Astrocyte (in vitro differentiated cells and primary cell): ENCODE measurements around the gene TWIST2. TPM values are rescaled to one million over a fixed set of nuclear protein-coding genes. Genes with fewer than 3 reads are reported as not detected.
A peak's percentile ranks its signal among the peaks of the same experiment; 100 is the strongest.

ENCODE experiments used
- DNase-seq: peaks from one replicate; pipeline ENCODE4 v3.0.0-alpha.2; 2010; ENCODE audit warnings: low read depth
- FAIRE-seq: peaks from 2 replicates; lab custom pipeline; 2011; peaks lifted over from hg19 to GRCh38; lab: Jason Lieb, UNC
- H2AFZ ChIP-seq: 2 replicates; pipeline ENCODE4 v1.6.0; 2012; ENCODE audit warnings: low read depth, low read length, inconsistent platforms
- H3K27ac ChIP-seq: 2 replicates; pipeline ENCODE4 v1.5.1; 2011; ENCODE audit warnings: low read depth, low read length, inconsistent platforms
- H3K27me3 ChIP-seq: 2 replicates; pipeline ENCODE4 v1.6.0; 2011; ENCODE audit warnings: low read length, inconsistent platforms; ENCODE audit not compliant: insufficient read depth
- H3K36me3 ChIP-seq: 2 replicates; pipeline ENCODE4 v1.5.1; 2011; ENCODE audit warnings: low read length, inconsistent platforms; ENCODE audit not compliant: insufficient read depth
- H3K4me1 ChIP-seq: 2 replicates; pipeline ENCODE4 v1.5.1; 2011; ENCODE audit warnings: low read length, inconsistent platforms; ENCODE audit not compliant: insufficient read depth
- H3K4me2 ChIP-seq: 2 replicates; pipeline ENCODE4 v1.6.0; 2012; ENCODE audit warnings: low read length, inconsistent platforms
- H3K4me3 ChIP-seq: 2 replicates; pipeline ENCODE4 v1.5.1; 2011; ENCODE audit warnings: low read depth, mild to moderate bottlenecking, low read length, inconsistent platforms; ENCODE audit not compliant: insufficient read depth
- H3K79me2 ChIP-seq: 2 replicates; pipeline ENCODE4 v1.6.0; 2012; ENCODE audit warnings: mild to moderate bottlenecking, low read length, inconsistent platforms; ENCODE audit not compliant: insufficient read depth
- H3K9ac ChIP-seq: 2 replicates; pipeline ENCODE4 v1.6.0; 2012; ENCODE audit warnings: mild to moderate bottlenecking, low read length, inconsistent platforms
- H3K9me3 ChIP-seq: 2 replicates; pipeline ENCODE4 v1.5.1; 2012; ENCODE audit warnings: low read depth, mild to moderate bottlenecking, low read length, inconsistent platforms; ENCODE audit not compliant: insufficient read depth
- H4K20me1 ChIP-seq: 2 replicates; pipeline ENCODE4 v1.6.0; 2012; ENCODE audit warnings: low read length, inconsistent platforms; ENCODE audit not compliant: insufficient read depth
- H3K27ac Mint-ChIP-seq: one replicate; pipeline ENCODE4 v1.8.0; 2021; ENCODE audit warnings: mild to moderate bottlenecking, mixed read lengths; ENCODE audit not compliant: unreplicated experiment
- H3K27me3 Mint-ChIP-seq: one replicate; pipeline ENCODE4 v1.8.0; 2021; ENCODE audit warnings: low read depth, mixed read lengths; ENCODE audit not compliant: unreplicated experiment
- H3K36me3 Mint-ChIP-seq: one replicate; pipeline ENCODE4 v1.8.0; 2021; ENCODE audit warnings: low read depth, mixed read lengths; ENCODE audit not compliant: unreplicated experiment
- H3K4me1 Mint-ChIP-seq: one replicate; pipeline ENCODE4 v1.8.0; 2021; ENCODE audit warnings: low read depth, mixed read lengths; ENCODE audit not compliant: unreplicated experiment
- H3K4me3 Mint-ChIP-seq: one replicate; pipeline ENCODE4 v1.8.0; 2021; ENCODE audit warnings: mild to moderate bottlenecking, moderate library complexity, mixed read lengths; ENCODE audit not compliant: unreplicated experiment
- H3K9me3 Mint-ChIP-seq: one replicate; pipeline ENCODE4 v1.8.0; 2021; ENCODE audit warnings: mild to moderate bottlenecking, mixed read lengths; ENCODE audit not compliant: unreplicated experiment
- CTCF ChIP-seq: IDR thresholded peaks from 2 replicates; pipeline ENCODE4 v1.5.1; 2011; ENCODE audit warnings: low read depth, mild to moderate bottlenecking, inconsistent platforms, low read length, moderate library complexity; ENCODE audit not compliant: insufficient read depth
- EZH2 ChIP-seq: IDR thresholded peaks from 2 replicates; pipeline ENCODE4 v1.6.1; 2012; ENCODE audit warnings: mild to moderate bottlenecking, low read length, inconsistent platforms; ENCODE audit not compliant: insufficient read depth
- total RNA-seq: library from RNA; stranded (reverse); gene quantifications from 2 replicates; pipeline ENCODE4 v1.2.1, GENCODE V29; 2021

Gene TWIST2
- total RNA-seq, 1 donor from 2014 or later, result 3.2 TPM

GRCh38 chr2:238848976-238849853 lies 1.3 kb downstream of the TWIST2 start:
- peak overlapping the region; percentile 54 for H2AFZ ChIP-seq
- no peaks in the 10 kb centered on the region for H3K9me3 ChIP-seq
- DNase-seq (peak; percentile 44), FAIRE-seq (no peak)
- no peaks in the 10 kb centered on the region for H3K4me1 Mint-ChIP-seq
- H3K27me3 ChIP-seq, result peaks cover 3% of the 10 kb centered on the region
- peaks cover 70% of the 10 kb centered on the region for H3K79me2 ChIP-seq
- H3K4me3 ChIP-seq, result peak overlapping the region; percentile 93
- H4K20me1 ChIP-seq, result peaks cover 29% of the 10 kb centered on the region
- H3K9ac ChIP-seq, result peak overlapping the region; percentile 83
- H3K27ac ChIP-seq, result peak overlapping the region; percentile 38
- H3K4me1 ChIP-seq, result peaks cover 17% of the 10 kb centered on the region
- H3K4me2 ChIP-seq, result peak overlapping the region; percentile 97
- peaks cover 1% of the 10 kb centered on the region for H3K36me3 Mint-ChIP-seq
- peaks cover 5% of the 10 kb centered on the region for H3K9me3 Mint-ChIP-seq
- TF ChIP-seq CTCF (no peak), EZH2 (no peak)
- H3K4me3 Mint-ChIP-seq, result peak overlapping the region; percentile 80
- peaks cover 49% of the 10 kb centered on the region for H3K27me3 Mint-ChIP-seq
- H3K27ac Mint-ChIP-seq, result no peak overlapping the region
- H3K36me3 ChIP-seq, result peaks cover 7% of the 10 kb centered on the region

- H4K20me1 ChIP-seq, result peaks cover 36% of the 10 kb centered on the region
- Mint-ChIP-seq H3K36me3 (peaks cover 4% of the 10 kb centered on the region), H3K27ac (no peak overlapping the region), H3K4me1 (no peaks in the 10 kb centered on the region), H3K9me3 (peaks cover 10% of the 10 kb centered on the region), H3K27me3 (peaks cover 50% of the 10 kb centered on the region), H3K4me3 (peak overlapping the region; percentile 56)
- H3K27me3 ChIP-seq, result peaks cover 3% of the 10 kb centered on the region
- peak overlapping the region; percentile 83 for H3K9ac ChIP-seq
- H2AFZ ChIP-seq, result no peak overlapping the region
- peaks cover 79% of the 10 kb centered on the region for H3K79me2 ChIP-seq
- TF ChIP-seq EZH2, result no peak
- TF ChIP-seq CTCF, result no peak
- H3K9me3 ChIP-seq, result no peaks in the 10 kb centered on the region
- no peak overlapping the region for H3K27ac ChIP-seq
- peaks cover 23% of the 10 kb centered on the region for H3K4me1 ChIP-seq
- H3K4me2 ChIP-seq, result peak overlapping the region; percentile 97
- peak overlapping the region; percentile 93 for H3K4me3 ChIP-seq
- DNase-seq (no peak), FAIRE-seq (peak; percentile 41)
- peaks cover 7% of the 10 kb centered on the region for H3K36me3 ChIP-seq
These were observed 2.2 kb downstream of the TWIST2 start for GRCh38 chr2:238850091-238850490.

GRCh38 chr2:238851026-238851425 lies 3.1 kb downstream of the TWIST2 start:
- H3K4me3 ChIP-seq, result no peak overlapping the region
- H3K27ac ChIP-seq, result no peak overlapping the region
- H3K36me3 ChIP-seq, result peaks cover 7% of the 10 kb centered on the region
- H3K79me2 ChIP-seq, result peaks cover 89% of the 10 kb centered on the region
- H3K4me2 ChIP-seq, result peak overlapping the region; percentile 97
- peaks cover 49% of the 10 kb centered on the region for H3K27me3 Mint-ChIP-seq
- no peak overlapping the region for H3K27ac Mint-ChIP-seq
- peaks cover 14% of the 10 kb centered on the region for H3K9me3 Mint-ChIP-seq
- H3K27me3 ChIP-seq, result no peaks in the 10 kb centered on the region
- H3K4me1 Mint-ChIP-seq, result no peaks in the 10 kb centered on the region
- no peak for TF ChIP-seq CTCF
- no peak for TF ChIP-seq EZH2
- peaks cover 4% of the 10 kb centered on the region for H3K36me3 Mint-ChIP-seq
- H2AFZ ChIP-seq, result no peak overlapping the region
- no peak for FAIRE-seq
- H3K4me3 Mint-ChIP-seq, result no peak overlapping the region
- H3K9ac ChIP-seq, result no peak overlapping the region
- H3K9me3 ChIP-seq, result no peaks in the 10 kb centered on the region
- DNase-seq, result no peak
- peaks cover 38% of the 10 kb centered on the region for H4K20me1 ChIP-seq
- H3K4me1 ChIP-seq, result peaks cover 23% of the 10 kb centered on the region
